Astrocyte (in vitro differentiated cells and primary cell): ENCODE measurements around the gene SBNO2. TPM values are rescaled to one million over a fixed set of nuclear protein-coding genes. Genes with fewer than 3 reads are reported as not detected.

Experiments
- DNase-seq: peaks from one replicate; pipeline ENCODE4 v3.0.0-alpha.2; 2010; ENCODE audit warnings: low read depth
- FAIRE-seq: peaks from 2 replicates; lab custom pipeline; 2011; peaks lifted over from hg19 to GRCh38; lab: Jason Lieb, UNC
- H2AFZ ChIP-seq: 2 replicates; pipeline ENCODE4 v1.6.0; 2012; ENCODE audit warnings: low read depth, low read length, inconsistent platforms
- H3K27ac ChIP-seq: 2 replicates; pipeline ENCODE4 v1.5.1; 2011; ENCODE audit warnings: low read depth, low read length, inconsistent platforms
- H3K27me3 ChIP-seq: 2 replicates; pipeline ENCODE4 v1.6.0; 2011; ENCODE audit warnings: low read length, inconsistent platforms; ENCODE audit not compliant: insufficient read depth
- H3K36me3 ChIP-seq: 2 replicates; pipeline ENCODE4 v1.5.1; 2011; ENCODE audit warnings: low read length, inconsistent platforms; ENCODE audit not compliant: insufficient read depth
- H3K4me1 ChIP-seq: 2 replicates; pipeline ENCODE4 v1.5.1; 2011; ENCODE audit warnings: low read length, inconsistent platforms; ENCODE audit not compliant: insufficient read depth
- H3K4me2 ChIP-seq: 2 replicates; pipeline ENCODE4 v1.6.0; 2012; ENCODE audit warnings: low read length, inconsistent platforms
- H3K4me3 ChIP-seq: 2 replicates; pipeline ENCODE4 v1.5.1; 2011; ENCODE audit warnings: low read depth, mild to moderate bottlenecking, low read length, inconsistent platforms; ENCODE audit not compliant: insufficient read depth
- H3K79me2 ChIP-seq: 2 replicates; pipeline ENCODE4 v1.6.0; 2012; ENCODE audit warnings: mild to moderate bottlenecking, low read length, inconsistent platforms; ENCODE audit not compliant: insufficient read depth
- H3K9ac ChIP-seq: 2 replicates; pipeline ENCODE4 v1.6.0; 2012; ENCODE audit warnings: mild to moderate bottlenecking, low read length, inconsistent platforms
- H3K9me3 ChIP-seq: 2 replicates; pipeline ENCODE4 v1.5.1; 2012; ENCODE audit warnings: low read depth, mild to moderate bottlenecking, low read length, inconsistent platforms; ENCODE audit not compliant: insufficient read depth
- H4K20me1 ChIP-seq: 2 replicates; pipeline ENCODE4 v1.6.0; 2012; ENCODE audit warnings: low read length, inconsistent platforms; ENCODE audit not compliant: insufficient read depth
- H3K27ac Mint-ChIP-seq: one replicate; pipeline ENCODE4 v1.8.0; 2021; ENCODE audit warnings: mild to moderate bottlenecking, mixed read lengths; ENCODE audit not compliant: unreplicated experiment
- H3K27me3 Mint-ChIP-seq: one replicate; pipeline ENCODE4 v1.8.0; 2021; ENCODE audit warnings: low read depth, mixed read lengths; ENCODE audit not compliant: unreplicated experiment
- H3K36me3 Mint-ChIP-seq: one replicate; pipeline ENCODE4 v1.8.0; 2021; ENCODE audit warnings: low read depth, mixed read lengths; ENCODE audit not compliant: unreplicated experiment
- H3K4me1 Mint-ChIP-seq: one replicate; pipeline ENCODE4 v1.8.0; 2021; ENCODE audit warnings: low read depth, mixed read lengths; ENCODE audit not compliant: unreplicated experiment
- H3K4me3 Mint-ChIP-seq: one replicate; pipeline ENCODE4 v1.8.0; 2021; ENCODE audit warnings: mild to moderate bottlenecking, moderate library complexity, mixed read lengths; ENCODE audit not compliant: unreplicated experiment
- H3K9me3 Mint-ChIP-seq: one replicate; pipeline ENCODE4 v1.8.0; 2021; ENCODE audit warnings: mild to moderate bottlenecking, mixed read lengths; ENCODE audit not compliant: unreplicated experiment
- EZH2 ChIP-seq: IDR thresholded peaks from 2 replicates; pipeline ENCODE4 v1.6.1; 2012; ENCODE audit warnings: mild to moderate bottlenecking, low read length, inconsistent platforms; ENCODE audit not compliant: insufficient read depth
- total RNA-seq: library from RNA; stranded (reverse); gene quantifications from 2 replicates; pipeline ENCODE4 v1.2.1, GENCODE V29; 2021
- TF ChIP-seq, protein P1 (sequence below): IDR thresholded peaks from 2 replicates; pipeline ENCODE4 v1.5.1; 2011; ENCODE audit warnings: low read depth, mild to moderate bottlenecking, inconsistent platforms, low read length, moderate library complexity; ENCODE audit not compliant: insufficient read depth

Gene SBNO2
- total RNA-seq, 1 donor from 2014 or later, result 39.3 TPM

GRCh38 chr19:1109697-1110671 lies 64.1 kb downstream of the SBNO2 start:
- H3K36me3 Mint-ChIP-seq, result no peaks in the 10 kb centered on the region
- H3K4me1 ChIP-seq, result peaks cover 21% of the 10 kb centered on the region
- no peak overlapping the region for H3K4me3 Mint-ChIP-seq
- TF ChIP-seq EZH2, result no peak
- TF ChIP-seq, protein P1, sequence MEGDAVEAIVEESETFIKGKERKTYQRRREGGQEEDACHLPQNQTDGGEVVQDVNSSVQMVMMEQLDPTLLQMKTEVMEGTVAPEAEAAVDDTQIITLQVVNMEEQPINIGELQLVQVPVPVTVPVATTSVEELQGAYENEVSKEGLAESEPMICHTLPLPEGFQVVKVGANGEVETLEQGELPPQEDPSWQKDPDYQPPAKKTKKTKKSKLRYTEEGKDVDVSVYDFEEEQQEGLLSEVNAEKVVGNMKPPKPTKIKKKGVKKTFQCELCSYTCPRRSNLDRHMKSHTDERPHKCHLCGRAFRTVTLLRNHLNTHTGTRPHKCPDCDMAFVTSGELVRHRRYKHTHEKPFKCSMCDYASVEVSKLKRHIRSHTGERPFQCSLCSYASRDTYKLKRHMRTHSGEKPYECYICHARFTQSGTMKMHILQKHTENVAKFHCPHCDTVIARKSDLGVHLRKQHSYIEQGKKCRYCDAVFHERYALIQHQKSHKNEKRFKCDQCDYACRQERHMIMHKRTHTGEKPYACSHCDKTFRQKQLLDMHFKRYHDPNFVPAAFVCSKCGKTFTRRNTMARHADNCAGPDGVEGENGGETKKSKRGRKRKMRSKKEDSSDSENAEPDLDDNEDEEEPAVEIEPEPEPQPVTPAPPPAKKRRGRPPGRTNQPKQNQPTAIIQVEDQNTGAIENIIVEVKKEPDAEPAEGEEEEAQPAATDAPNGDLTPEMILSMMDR, result no peak
- H3K4me3 ChIP-seq, result no peak overlapping the region
- no peaks in the 10 kb centered on the region for H3K9me3 ChIP-seq
- no peak for FAIRE-seq
- no peak for DNase-seq
- H3K9ac ChIP-seq, result no peak overlapping the region
- H2AFZ ChIP-seq, result no peak overlapping the region
- no peaks in the 10 kb centered on the region for H3K27me3 Mint-ChIP-seq
- no peaks in the 10 kb centered on the region for H3K27me3 ChIP-seq
- no peaks in the 10 kb centered on the region for H3K9me3 Mint-ChIP-seq
- H3K4me1 Mint-ChIP-seq, result no peaks in the 10 kb centered on the region
- H3K4me2 ChIP-seq, result no peak overlapping the region
- H3K27ac ChIP-seq, result no peak overlapping the region
- H4K20me1 ChIP-seq, result peaks cover 44% of the 10 kb centered on the region
- no peaks in the 10 kb centered on the region for H3K36me3 ChIP-seq
- no peak overlapping the region for H3K27ac Mint-ChIP-seq
- H3K79me2 ChIP-seq, result peaks cover 19% of the 10 kb centered on the region

- peaks cover 22% of the 10 kb centered on the region for H3K4me1 ChIP-seq
- H3K27ac ChIP-seq, result no peak overlapping the region
- H3K4me3 ChIP-seq, result no peak overlapping the region
- Mint-ChIP-seq H3K4me3 (no peak overlapping the region), H3K27me3 (no peaks in the 10 kb centered on the region), H3K36me3 (no peaks in the 10 kb centered on the region), H3K9me3 (no peaks in the 10 kb centered on the region), H3K27ac (no peak overlapping the region), H3K4me1 (no peaks in the 10 kb centered on the region)
- no peak for DNase-seq
- H3K36me3 ChIP-seq, result no peaks in the 10 kb centered on the region
- no peak for FAIRE-seq
- peaks cover 46% of the 10 kb centered on the region for H4K20me1 ChIP-seq
- H2AFZ ChIP-seq, result no peak overlapping the region
- no peaks in the 10 kb centered on the region for H3K9me3 ChIP-seq
- no peak overlapping the region for H3K4me2 ChIP-seq
- no peak overlapping the region for H3K9ac ChIP-seq
- peaks cover 23% of the 10 kb centered on the region for H3K79me2 ChIP-seq
- H3K27me3 ChIP-seq, result no peaks in the 10 kb centered on the region
- no peak for TF ChIP-seq EZH2
- TF ChIP-seq, protein P1, result no peak
Observed at GRCh38 chr19:1109032-1109551, 65.0 kb downstream of the SBNO2 start.
